ENCODE measurements around the gene EMILIN1. TPM values are rescaled to one million over a fixed set of nuclear protein-coding genes. Genes with fewer than 3 reads are reported as not detected.

Gene EMILIN1
- total RNA-seq, 1 donor from 2014 or later: 66.1 TPM

DNA sequence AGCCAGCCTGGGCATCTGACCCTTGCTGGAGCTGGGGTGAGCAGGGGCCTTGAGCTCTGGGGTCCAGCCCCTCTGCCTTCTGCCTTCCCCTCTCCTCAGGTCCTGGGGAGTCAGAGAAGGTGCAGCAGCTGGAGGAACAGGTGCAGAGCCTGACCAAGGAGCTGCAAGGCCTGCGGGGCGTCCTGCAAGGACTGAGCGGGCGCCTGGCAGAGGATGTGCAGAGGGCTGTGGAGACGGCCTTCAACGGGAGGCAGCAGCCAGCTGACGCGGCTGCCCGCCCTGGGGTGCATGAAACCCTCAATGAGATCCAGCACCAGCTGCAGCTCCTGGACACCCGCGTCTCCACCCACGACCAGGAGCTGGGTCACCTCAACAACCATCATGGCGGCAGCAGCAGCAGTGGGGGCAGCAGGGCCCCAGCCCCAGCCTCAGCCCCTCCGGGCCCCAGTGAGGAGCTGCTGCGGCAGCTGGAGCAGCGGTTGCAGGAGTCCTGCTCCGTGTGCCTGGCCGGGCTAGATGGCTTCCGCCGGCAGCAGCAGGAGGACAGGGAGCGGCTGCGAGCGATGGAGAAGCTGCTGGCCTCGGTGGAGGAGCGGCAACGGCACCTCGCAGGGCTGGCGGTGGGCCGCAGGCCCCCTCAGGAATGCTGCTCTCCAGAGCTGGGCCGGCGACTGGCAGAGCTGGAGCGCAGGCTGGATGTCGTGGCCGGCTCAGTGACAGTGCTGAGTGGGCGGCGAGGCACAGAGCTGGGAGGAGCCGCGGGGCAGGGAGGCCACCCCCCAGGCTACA lies 3.8 kb downstream of the EMILIN1 start:
- no peak for DNase-seq

DNA sequence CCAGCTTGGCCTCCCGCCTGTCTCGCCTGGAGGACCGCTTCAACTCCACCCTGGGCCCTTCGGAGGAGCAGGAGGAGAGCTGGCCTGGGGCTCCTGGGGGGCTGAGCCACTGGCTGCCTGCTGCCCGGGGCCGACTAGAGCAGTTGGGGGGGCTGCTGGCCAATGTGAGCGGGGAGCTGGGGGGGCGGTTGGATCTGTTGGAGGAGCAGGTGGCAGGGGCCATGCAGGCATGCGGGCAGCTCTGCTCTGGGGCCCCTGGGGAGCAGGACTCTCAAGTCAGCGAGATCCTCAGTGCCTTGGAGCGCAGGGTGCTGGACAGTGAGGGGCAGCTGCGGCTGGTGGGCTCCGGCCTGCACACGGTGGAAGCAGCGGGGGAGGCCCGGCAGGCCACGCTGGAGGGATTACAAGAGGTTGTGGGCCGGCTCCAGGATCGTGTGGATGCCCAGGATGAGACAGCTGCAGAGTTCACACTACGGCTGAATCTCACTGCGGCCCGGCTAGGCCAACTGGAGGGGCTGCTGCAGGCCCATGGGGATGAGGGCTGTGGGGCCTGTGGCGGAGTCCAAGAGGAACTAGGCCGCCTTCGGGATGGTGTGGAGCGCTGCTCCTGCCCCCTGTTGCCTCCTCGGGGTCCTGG lies 4.5 kb downstream of the EMILIN1 start:
- no peak for DNase-seq

DNA sequence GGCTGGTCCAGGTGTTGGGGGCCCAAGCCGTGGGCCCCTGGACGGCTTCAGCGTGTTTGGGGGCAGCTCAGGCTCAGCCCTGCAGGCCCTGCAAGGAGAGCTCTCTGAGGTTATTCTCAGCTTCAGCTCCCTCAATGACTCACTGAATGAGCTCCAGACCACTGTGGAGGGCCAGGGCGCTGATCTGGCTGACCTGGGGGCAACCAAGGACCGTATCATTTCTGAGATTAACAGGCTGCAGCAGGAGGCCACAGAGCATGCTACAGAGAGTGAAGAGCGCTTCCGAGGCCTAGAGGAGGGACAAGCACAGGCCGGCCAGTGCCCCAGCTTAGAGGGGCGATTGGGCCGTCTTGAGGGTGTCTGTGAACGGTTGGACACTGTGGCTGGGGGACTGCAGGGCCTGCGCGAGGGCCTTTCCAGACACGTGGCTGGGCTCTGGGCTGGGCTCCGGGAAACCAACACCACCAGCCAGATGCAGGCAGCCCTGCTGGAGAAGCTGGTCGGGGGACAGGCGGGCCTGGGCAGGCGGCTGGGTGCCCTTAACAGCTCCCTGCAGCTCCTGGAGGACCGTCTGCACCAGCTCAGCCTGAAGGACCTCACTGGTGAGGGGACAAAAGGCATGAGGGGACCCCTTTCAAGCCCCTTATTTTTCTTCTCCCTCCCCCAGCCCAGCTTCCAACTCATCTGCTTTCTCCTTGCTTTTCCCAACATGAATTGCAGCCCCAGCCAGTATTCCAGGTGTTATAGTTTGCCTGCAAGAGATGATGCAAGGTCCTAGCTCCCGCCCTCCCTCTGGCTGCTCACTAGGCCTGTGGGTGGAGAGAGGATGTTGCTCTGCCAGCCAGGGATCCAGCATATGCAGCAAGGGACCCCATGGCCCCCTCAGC lies 5.2 kb downstream of the EMILIN1 start:
- no peak for DNase-seq

- DNase-seq: no peak
Measured at GRCh38 chr2:27084297-27085061, 6.1 kb downstream of the EMILIN1 start.

DNA sequence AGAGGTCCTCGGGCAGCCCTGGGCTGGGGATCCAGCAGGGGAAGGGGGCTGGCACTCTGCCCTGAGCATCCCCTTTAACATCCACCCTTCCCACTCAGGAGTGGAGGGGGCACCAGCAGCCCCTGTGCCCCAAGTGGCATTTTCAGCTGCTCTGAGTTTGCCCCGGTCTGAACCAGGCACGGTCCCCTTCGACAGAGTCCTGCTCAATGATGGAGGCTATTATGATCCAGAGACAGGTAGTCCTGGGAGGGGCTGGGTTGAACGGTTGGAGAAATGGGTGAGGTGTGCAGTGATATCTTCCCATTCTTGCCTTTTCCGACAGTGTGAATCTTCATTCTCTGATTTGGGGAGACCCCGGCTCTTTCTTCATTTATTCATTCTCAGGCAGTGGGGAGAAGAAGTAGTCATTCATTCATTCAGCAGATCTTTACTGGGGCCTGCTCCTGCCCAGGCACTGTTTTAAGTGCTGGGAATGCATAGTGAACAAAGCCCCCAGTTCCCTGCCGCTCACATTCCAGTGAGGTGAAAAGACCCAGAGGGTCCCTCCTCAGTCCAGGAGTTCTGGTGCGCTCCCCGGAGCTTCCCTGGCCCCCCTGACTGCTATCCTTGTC lies 6.8 kb downstream of the EMILIN1 start:
- DNase-seq: no peak

GRCh38 chr2:27085673-27086089 lies 7.3 kb downstream of the EMILIN1 start:
- DNase-seq: peak; percentile 23

DNA sequence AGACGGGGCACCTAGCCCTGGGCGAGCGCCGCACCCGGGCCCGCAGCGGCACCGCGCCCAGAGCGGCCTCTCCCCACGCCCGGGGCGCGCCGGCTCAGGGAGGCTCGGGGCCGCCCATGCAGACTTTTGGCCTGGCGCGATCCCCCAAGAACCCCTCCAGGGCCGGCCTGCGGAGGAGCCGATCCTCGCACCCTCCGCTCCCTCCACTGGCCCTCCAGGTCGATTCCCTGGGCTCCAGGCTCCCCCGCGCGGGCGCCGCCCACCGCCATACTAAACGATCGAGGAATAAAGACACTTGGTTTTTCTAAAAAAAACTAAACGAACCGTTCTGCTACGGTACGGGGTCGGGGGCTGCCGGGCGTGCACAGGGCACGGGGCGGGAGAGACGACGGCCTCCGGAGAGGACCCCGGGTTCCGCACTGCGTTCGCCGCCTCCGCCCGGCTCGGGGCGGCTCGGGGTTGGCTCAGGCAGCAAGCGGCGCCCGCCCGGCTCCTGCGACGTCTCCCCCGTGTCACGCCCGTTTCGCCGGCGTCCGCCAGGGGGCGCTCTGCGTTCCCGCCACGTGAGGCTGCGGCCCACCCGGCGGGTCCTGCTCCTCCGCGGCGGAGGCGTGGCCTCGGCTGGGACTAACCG lies 7.8 kb downstream of the EMILIN1 start:
- peak; percentile 89 for DNase-seq

DNA sequence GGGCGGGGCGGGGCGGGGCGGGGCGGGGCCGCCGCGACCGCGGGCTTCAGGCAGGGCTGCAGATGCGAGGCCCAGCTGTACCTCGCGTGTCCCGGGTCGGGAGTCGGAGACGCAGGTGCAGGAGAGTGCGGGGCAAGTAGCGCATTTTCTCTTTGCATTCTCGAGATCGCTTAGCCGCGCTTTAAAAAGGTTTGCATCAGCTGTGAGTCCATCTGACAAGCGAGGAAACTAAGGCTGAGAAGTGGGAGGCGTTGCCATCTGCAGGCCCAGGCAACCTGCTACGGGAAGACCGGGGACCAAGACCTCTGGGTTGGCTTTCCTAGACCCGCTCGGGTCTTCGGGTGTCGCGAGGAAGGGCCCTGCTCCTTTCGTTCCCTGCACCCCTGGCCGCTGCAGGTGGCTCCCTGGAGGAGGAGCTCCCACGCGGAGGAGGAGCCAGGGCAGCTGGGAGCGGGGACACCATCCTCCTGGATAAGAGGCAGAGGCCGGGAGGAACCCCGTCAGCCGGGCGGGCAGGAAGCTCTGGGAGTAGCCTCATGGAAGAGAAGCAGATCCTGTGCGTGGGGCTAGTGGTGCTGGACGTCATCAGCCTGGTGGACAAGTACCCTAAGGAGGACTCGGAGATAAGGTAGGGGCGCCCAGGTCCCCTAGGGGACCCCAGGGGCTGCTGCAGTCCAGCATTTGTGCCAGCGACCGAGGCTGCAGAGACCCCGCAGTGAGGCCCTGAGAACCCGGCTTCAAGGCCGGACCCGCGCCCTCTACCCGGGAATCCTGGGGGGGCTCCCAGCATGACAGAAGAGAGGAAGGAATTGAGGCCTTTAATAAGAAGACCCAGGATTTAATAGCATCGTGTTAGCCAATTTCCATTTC lies 8.5 kb downstream of the EMILIN1 start, which contains the start of gene KHK:
TSS of gene KHK (plus strand) at position 49 of the 870 bp plus-strand sequence. CDS start at position 537, 488 bp downstream.
- no peak for DNase-seq

DNA sequence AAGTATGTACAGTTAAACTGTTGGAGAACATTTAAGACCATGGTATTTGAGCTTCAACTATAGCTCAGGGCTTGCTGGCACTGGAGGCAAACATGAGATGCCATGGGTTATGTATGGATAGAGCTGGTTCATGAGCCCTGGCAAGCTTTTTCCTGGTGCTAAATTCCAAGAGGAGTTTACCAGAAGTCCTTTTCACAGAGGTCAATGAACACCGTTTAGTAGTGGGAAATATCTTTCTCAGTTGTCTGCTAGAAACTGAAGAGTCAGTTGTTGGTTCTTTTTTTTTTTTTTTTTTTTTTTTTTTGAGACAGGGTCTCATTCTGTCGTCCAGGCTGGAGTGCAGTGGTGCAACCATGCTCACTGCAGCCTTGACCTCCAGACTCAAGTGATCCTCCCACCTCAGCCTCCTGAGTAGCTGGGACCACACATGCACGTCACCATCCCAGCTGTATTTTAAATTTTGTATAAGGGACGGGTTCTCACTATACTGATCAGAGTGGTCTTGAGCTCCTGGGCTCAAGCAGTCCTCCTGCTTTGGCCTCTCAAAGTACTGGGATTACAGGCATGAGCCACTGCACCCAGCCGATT lies 9.5 kb downstream of the EMILIN1 start:
- DNase-seq: no peak

DNA sequence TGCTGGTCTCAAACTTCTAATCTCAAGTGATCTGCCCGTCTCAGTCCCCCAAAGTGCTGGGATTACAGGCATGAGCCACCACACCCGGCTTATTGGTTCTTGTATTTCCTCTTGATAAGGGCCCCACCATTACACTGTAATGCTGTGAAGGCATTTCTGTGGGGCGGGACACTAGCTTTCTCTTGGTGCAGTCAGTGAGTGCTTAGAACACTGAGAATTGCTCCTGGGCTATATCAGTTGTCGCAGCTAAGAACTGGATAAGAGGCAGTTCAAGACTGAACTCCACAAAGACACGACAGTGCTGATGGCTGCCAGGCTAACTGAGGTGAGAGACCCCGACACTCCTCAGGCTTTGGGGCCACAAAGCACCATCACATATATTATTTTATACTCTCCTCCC lies 10.2 kb downstream of the EMILIN1 start:
- no peak for DNase-seq

- no peak for DNase-seq
Measured at GRCh38 chr2:27089111-27089954, 10.9 kb downstream of the EMILIN1 start.

DNA sequence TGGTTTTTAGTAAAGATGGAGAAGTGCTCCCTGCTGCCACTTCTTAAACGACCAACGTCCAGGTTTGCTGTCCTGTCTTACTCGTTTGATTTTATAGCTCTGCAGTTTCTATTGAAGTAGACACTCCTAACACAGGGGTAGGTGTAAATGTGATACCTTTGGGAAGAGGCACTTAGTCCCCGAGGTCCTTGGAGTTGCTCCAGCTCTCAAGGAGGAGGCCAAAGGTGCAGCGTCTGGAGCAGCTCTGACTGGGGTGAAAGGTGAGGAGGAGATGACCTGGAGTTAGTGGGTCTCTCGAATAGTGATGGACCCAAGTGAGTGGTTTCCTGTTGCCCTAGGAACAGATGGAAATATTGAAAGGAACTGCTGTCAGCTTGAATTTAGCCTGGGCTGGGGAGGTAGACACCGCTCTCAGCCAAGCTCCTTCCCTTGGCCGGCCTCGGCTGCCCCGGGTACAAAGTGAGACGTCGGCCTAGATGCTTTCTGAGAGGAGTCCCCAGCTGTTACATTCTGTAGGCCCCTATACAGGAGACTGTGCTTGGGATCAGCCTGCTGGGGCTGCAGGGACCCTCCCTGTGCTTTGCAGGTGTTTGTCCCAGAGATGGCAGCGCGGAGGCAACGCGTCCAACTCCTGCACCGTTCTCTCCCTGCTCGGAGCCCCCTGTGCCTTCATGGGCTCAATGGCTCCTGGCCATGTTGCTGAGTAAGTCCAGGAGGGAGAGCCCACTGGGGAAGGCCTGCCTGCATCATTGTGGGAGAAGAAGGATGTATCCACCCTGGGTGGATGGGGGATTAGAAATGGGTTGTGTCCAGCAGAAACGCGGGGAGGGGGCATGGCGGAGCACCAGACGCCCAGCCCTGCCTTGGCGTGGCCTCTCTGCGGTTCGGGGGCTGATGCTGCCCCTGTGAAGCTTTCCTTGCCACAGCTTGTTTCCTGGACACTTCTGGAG lies 13.6 kb downstream of the EMILIN1 start:
- no peak for DNase-seq

DNA sequence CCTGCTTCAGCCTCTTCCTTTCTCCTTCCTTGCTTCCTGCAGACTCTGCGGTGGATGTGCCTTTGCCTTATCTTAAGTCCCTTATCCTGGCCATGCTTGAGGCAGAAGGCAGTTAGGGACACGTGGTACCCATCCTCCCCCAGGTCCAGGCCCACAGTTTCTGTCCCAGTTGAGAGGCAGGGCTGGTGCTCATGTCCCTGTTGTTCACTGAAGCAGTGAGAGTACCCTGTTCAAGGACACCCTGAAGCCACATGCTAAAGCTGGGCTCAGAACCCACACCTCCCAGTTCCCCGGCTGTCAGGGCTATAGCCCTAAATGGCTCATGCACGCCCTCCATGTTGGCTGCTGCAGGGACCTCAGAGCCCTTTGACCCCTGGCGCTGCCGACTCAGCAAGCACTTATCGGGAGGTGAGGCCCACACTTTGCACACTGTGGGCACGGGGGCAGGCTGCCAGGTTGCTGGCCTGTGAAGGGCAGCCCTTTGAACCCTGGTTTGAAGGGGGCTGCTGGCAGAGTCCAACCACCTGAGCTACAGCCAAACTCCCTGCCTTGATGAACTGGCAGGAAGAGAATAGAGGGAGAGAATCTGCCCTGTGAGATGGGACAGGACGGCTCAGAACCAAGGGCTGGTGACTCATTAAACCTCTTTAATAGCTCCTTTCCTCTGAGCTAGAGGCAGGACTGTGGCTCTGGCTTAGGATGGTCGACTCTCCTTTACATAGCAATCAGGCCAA lies 14.4 kb downstream of the EMILIN1 start:
- no peak for DNase-seq

DNA sequence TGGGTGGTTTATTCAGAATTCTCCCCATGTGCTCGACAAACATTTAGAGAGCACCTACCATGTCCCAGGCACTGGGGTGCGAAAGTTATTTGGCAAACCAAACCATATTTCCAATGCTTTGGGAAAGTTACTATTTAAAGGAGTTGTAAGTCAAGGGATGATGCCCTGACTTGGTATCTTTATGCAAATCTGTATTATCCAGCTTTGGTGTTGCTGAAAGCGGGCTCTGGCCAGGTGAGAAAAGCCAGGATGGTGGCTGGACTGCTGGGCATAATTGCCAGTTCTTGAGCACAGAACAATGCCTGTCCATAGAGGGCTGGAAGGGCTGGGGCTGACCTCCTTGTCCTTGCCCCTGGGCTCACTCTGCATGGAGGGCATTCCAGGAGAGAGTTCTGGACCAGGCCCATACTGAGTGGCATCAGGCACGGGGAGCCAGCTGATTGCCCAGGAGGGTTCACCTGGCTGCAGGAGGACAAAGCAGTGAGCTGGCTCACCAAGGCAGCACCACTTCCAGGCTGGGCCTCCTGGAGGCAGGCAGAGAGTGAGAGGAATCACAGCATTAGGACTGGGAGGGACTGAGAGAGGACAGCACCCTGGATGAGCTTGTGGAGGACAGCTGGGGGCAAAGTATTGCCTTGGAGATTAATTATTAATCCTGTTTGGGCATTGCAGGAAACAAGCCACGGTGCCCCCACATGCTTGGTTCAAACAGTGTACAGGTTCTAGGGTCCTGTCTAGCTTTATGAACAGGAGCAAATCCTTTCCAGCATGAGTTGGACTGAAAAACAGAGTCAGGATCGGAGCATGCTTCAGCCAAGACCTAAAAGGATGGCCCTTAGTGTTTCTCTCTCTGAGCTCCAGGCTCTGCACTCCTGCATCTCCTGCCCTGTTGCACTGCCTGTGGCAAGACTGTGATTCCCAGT lies 15.3 kb downstream of the EMILIN1 start:
- DNase-seq: no peak

GRCh38 chr2:27094353-27094984 lies 16.1 kb downstream of the EMILIN1 start:
- no peak for DNase-seq
